Fibroblast of mammary gland (primary cell): ENCODE measurements around the gene PLEKHA6.

Source experiments
- DNase-seq: peaks from one replicate; pipeline ENCODE4 v3.0.0-alpha.2; 2010; ENCODE audit warnings: low read depth
- H3K4me3 ChIP-seq: 2 replicates; pipeline ENCODE4 v1.5.1; 2011; ENCODE audit warnings: low read depth, mild to moderate bottlenecking, low read length, moderate library complexity; ENCODE audit not compliant: control insufficient read depth
- TF ChIP-seq, protein P1 (sequence below): conservative IDR thresholded peaks from 2 replicates; pipeline ENCODE4 v1.5.1; 2011; ENCODE audit warnings: low read depth, low read length, inconsistent platforms; ENCODE audit not compliant: control insufficient read depth, insufficient read depth

The PLEKHA6 gene

DNA sequence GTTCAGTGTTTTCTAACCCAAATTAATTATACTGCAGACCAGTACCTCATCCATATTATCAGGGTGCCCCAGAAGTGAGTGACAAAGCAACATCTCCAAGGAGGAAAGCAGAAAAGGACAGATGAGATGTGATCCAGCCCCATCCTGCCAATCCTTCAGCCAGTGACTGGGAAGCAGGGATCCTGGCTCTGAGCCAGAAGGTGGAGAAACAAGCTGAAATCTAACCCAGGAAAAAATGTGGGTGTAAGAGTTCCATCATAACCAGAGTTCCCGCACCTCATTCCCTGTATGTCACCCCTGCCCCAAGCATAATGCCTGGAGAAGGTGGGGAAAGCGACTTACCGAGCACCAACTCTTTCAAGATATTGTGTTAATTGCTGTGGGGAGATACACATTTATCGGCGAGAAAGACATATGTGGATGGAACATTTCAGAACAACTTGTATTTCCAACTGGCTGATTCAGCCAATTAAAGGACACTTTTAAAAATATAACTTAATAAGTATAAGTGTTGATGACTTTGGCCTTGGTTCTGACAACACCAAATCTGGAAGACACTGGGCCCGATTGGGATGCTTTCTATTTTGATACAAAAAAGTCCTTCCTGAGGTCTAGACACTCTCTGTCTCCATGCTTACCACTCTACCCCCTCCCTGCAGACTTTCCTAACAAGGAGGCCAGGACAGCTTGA, 14.9 kb downstream of the PLEKHA6 start:
- TF ChIP-seq, protein P1, sequence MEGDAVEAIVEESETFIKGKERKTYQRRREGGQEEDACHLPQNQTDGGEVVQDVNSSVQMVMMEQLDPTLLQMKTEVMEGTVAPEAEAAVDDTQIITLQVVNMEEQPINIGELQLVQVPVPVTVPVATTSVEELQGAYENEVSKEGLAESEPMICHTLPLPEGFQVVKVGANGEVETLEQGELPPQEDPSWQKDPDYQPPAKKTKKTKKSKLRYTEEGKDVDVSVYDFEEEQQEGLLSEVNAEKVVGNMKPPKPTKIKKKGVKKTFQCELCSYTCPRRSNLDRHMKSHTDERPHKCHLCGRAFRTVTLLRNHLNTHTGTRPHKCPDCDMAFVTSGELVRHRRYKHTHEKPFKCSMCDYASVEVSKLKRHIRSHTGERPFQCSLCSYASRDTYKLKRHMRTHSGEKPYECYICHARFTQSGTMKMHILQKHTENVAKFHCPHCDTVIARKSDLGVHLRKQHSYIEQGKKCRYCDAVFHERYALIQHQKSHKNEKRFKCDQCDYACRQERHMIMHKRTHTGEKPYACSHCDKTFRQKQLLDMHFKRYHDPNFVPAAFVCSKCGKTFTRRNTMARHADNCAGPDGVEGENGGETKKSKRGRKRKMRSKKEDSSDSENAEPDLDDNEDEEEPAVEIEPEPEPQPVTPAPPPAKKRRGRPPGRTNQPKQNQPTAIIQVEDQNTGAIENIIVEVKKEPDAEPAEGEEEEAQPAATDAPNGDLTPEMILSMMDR, result no peak
- DNase-seq, result no peak
- H3K4me3 ChIP-seq, result no peak overlapping the region

DNA sequence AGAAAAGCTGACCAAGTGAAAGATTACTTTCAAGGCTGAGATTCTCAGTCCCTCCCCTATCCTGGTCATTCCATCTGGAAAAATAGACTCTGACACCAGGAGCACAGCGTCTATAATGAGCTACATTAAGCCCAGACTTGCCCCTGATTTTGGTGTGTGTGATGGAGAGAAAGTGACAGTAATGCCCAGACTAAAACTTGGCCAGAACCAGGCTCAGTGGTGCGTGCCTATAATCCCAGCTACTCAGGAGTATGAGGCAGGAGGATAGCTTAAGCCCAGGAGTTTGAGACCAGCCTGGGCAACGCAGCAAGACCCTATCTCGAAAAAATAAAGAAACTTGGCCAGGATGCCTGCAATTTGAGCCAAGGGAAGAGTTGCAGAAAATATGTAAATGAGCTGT, 15.9 kb downstream of the PLEKHA6 start:
- no peak for DNase-seq
- TF ChIP-seq, protein P1, result no peak
- H3K4me3 ChIP-seq, result no peak overlapping the region

DNA sequence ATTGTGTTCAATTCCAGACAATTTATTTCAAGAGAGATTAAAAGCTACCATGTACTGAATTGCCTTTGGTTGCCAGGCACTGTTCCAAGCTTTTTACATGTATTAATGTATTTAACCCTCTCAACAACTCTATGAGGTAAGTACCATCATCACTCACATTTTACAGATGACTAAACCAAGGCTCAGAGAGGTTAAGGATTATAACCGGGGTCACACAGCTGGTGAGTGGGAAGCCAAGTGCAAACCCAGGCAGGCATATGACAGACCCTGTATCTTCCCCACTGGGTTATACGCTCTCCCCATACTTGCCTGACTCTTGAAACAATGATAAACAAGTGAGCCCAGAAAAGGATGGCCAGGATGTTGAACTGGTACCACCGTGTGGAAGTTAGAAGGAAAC, 16.5 kb downstream of the PLEKHA6 start:
- no peak overlapping the region for H3K4me3 ChIP-seq
- DNase-seq, result no peak
- TF ChIP-seq, protein P1, result no peak

DNA sequence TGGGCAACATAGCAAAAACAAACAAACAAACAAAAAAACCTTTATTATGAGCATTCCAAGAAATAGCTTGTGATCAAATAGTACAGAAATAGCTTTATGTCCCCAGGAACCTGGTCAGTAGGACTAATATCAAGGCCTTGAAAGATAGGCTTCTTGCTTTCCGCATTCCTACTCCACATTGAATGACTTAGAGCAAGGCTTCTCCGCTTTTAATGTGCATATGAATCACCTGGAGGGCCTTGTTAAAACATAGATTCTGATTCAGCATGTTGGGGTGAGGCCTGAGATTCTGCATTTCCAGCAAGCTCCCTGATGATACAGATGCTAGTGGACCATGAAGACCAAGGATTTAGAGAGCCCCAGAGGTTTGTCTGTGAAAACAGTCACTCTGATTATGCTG, 17.4 kb downstream of the PLEKHA6 start:
- TF ChIP-seq, protein P1, result no peak
- DNase-seq, result no peak
- H3K4me3 ChIP-seq, result no peak overlapping the region

DNA sequence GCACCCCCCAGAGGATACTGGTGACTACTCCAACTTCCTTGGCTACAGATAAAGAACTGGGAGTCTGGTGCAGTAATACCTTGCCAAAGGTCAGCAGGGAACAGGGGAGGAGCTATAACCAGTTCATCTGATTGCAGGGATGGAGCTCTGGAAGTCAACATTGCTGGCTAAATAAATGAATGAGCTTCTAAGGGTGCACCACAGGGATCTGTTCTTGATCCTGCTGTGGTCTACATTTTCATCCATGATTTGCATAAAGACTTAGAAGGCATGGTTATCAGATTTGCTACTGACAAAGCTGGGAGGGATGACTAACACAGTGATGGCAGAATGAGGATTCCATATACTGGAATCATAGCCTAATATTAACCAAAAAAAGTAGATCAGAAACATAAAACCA, 18.3 kb downstream of the PLEKHA6 start:
- DNase-seq, result peak; percentile 46
- TF ChIP-seq, protein P1, result no peak
- H3K4me3 ChIP-seq, result no peak overlapping the region

DNA sequence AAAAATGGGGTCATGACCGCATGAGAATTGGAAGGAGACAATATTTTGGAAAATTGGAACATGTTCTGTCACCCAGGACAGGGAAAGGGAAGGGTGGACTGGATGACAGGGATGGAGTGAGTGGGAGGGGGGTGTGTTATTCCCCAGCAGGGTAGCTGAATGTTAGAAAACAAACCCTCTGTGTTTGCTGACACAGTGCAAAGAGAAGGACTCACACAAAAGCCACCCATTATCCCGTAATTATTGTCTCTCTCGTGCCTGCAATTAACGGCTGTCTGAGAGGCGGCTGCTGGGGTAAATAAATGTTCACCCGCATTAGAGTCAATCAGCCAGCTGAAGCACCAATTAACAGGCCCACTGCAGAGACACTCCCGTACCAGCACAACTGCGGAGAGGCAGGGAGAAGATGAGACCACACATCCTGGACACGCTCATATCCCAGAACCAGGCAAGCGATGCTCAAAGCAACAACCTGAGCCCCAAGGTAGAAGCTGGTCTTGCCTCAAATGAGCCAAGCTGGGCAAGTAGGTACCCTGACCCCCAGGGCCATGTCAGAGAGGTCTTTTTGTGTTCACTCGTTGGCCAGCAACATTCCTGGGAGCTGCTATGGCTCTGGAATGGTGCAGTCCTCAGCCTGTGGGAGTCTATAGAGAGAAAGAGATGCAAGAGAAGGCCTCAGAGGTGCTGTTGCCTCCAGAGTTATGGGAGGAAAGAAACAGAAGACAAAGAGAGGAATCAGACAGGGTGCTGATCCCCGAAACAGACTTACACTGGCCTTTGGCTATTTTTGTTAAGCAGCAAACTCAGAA, 19.4 kb downstream of the PLEKHA6 start:
- DNase-seq, result no peak
- no peak overlapping the region for H3K4me3 ChIP-seq
- TF ChIP-seq, protein P1, result no peak
